ENCODE measurements around the gene RHCE.
A peak's percentile ranks its signal among the peaks of the same experiment; 100 is the strongest.
"Not testable (repeated sequence)": the region's sequence is repeated elsewhere in the genome, so short reads cannot be mapped to it uniquely, and the experiment has no call there.

RHCE gene

DNA sequence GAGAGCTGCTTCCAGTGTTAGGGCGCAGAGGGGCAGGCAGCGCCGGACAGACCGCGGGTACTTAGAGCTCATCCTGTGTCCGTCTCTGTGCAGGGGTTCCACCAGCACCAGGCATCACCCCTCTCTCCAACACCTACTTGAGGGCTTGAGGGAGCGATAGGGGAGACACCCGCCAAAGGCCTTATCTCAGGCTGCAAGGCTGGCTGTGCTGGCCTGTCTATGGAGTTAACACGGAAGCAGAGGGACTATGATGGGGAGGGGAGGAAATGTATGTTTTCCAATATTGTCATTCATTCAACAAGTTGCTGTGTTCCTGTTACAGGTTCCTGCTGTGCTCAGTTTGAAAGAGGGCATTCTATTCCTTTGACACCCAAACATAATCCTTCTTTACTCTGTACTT, at the start of gene RHCE:
TSS of gene RHCE (minus strand) at position 111 of the 400 bp plus-strand sequence. CDS start at position 72, 39 bp downstream.
- in situ Hi-C loops (cut with MboI; ENCODE audit: low sequenced_read_pairs): loop anchor here (25.0 kb wide), 1 partner anchor 392 kb away; the partner anchor contains the start of genes MTFR1L and SELENON
- not testable (repeated sequence) for H3K36me3 ChIP-seq (replicated peaks)

DNA sequence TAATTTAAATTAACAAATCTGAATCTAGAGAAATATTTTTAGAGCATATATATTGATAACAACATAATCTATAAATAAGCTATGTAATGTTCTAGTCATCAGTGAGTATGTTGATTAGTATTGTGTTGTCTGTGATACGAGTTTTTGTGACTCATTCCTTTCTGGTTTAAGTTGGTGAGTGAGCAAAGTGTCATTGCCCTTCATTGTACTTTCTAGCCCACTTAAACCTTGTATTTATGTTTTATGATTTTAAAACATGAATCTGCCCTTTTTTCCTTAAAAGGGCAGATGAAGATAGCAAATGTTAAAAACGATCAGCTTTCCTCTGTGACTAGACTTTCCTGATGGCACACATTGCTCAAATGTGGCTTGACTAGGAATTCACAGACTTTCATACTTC, 48.6 kb upstream of the RHCE start:
- Histone ChIP-seq H3K9me3 (no peaks in the 10 kb centered on the region), H3K36me3 (replicated peaks) (no peaks in the 10 kb centered on the region), H3K27me3 (ENCODE audit: low read depth) (no peaks in the 10 kb centered on the region), H3K4me1 (no peaks in the 10 kb centered on the region), H3K4me3 (no peak overlapping the region)
- no peak for DNase-seq (ENCODE audit: low spot score in 2 of 2)
- in situ Hi-C loops (cut with MboI; ENCODE audit: low sequenced_read_pairs): no loop called here

More for the DNA sequence above, at the start of gene RHCE:
- H3K4me3 ChIP-seq; DNase-seq (ENCODE audit: low spot score in 2 of 2); H3K27me3 ChIP-seq (ENCODE audit: low read depth); H3K4me1 ChIP-seq; H3K9me3 ChIP-seq: not testable (repeated sequence)

DNA sequence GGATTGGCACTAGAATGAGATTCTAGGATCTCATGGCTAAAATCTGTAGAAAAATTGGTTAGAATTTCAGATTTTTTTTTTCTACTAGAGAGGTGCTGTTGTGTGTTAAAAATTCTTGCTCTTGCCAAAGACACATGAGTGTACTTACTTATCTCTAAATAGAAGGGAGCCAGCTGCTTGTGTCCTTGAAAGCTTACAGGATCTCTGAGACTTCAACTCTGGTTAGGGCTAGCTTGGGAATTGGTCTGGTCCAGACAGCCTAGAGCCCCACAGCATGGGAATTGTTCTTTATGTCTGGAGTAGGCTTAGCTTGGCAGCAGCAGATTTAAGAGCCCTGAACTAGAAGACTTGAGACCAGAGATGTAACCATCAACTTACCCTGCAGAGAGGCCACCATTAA, 47.4 kb upstream of the RHCE start:
- in situ Hi-C loops (cut with MboI; ENCODE audit: low sequenced_read_pairs): no loop called here

DNA sequence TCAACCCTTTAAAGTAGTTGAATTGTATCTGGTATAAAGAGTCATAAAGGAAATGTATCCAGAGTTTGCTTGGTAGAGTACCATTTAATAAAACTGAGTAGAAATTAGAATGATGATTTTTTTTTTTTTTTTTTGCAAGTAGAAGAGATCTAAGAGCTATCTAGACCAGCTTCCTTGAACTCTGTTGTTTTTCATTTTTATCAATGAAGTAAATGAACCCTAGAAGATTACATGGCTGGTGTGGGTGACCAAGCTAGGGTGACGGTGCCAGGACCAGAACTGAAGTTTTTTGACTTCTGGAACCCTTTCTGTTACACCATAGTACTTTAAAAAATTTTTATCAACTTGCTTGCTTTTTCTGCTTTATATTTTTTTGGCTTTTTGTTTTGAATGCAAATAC, 47.0 kb upstream of the RHCE start:
- H3K36me3 ChIP-seq (replicated peaks): no peaks in the 10 kb centered on the region
- H3K27me3 ChIP-seq (ENCODE audit: low read depth): no peaks in the 10 kb centered on the region
- no peaks in the 10 kb centered on the region for H3K4me1 ChIP-seq
- no peak overlapping the region for H3K4me3 ChIP-seq
- in situ Hi-C loops (cut with MboI; ENCODE audit: low sequenced_read_pairs): no loop called here
- DNase-seq (ENCODE audit: low spot score in 2 of 2): no peak
- no peaks in the 10 kb centered on the region for H3K9me3 ChIP-seq

More for the DNA sequence above, 47.4 kb upstream of the RHCE start:
- Histone ChIP-seq H3K36me3 (replicated peaks) (no peaks in the 10 kb centered on the region), H3K9me3 (no peaks in the 10 kb centered on the region), H3K4me3 (no peak overlapping the region), H3K4me1 (no peaks in the 10 kb centered on the region), H3K27me3 (ENCODE audit: low read depth) (no peaks in the 10 kb centered on the region)
- DNase-seq (ENCODE audit: low spot score in 2 of 2): no peak

DNA sequence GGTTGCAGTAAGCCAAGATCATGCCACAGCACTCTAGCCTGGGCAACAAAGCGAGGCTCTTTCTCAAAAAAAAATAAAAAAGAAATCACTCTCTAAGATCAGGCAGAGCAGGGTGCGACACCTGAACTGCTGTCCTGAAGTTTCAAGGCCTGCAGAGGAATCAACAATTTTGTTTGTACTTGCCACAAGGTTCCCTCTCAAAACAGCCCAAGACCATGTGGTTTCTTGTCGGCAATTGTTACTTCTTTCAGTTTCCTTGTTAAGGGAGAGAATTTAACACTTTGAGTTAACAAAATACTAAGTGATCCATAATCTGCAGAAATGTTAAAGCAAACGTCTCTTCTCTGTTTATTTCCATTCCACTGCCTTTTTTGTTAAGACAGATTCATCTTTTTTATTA, 46.6 kb upstream of the RHCE start:
- no peak overlapping the region for H3K4me3 ChIP-seq
- no peaks in the 10 kb centered on the region for H3K27me3 ChIP-seq (ENCODE audit: low read depth)
- no peaks in the 10 kb centered on the region for H3K9me3 ChIP-seq
- in situ Hi-C loops (cut with MboI; ENCODE audit: low sequenced_read_pairs): no loop called here
- H3K4me1 ChIP-seq: no peaks in the 10 kb centered on the region
- no peaks in the 10 kb centered on the region for H3K36me3 ChIP-seq (replicated peaks)
- no peak for DNase-seq (ENCODE audit: low spot score in 2 of 2)

DNA sequence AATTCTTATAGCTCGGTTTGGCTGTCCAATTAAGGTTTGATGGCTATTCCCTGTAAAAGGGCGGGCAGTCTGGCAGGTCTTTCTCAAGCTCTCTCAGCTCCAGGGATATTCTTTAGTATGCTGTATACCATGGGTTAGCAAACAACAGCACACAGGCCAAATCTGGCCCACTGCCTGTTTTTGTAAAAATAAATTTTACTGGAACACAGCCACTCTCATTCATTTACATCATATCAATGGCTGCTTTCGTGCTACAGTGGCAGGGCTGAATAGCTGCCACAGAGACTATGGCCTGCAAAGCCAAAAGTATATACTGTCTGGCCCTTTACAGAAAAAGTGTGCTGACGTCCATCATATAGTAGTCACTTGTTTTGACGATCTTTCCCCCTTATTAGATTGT, 42.1 kb upstream of the RHCE start:
- Histone ChIP-seq H3K27me3 (ENCODE audit: low read depth) (no peaks in the 10 kb centered on the region), H3K9me3 (no peaks in the 10 kb centered on the region), H3K4me1 (no peaks in the 10 kb centered on the region), H3K4me3 (no peak overlapping the region), H3K36me3 (replicated peaks) (peaks cover 7% of the 10 kb centered on the region)
- DNase-seq (ENCODE audit: low spot score in 2 of 2): no peak
- in situ Hi-C loops (cut with MboI; ENCODE audit: low sequenced_read_pairs): no loop called here

DNA sequence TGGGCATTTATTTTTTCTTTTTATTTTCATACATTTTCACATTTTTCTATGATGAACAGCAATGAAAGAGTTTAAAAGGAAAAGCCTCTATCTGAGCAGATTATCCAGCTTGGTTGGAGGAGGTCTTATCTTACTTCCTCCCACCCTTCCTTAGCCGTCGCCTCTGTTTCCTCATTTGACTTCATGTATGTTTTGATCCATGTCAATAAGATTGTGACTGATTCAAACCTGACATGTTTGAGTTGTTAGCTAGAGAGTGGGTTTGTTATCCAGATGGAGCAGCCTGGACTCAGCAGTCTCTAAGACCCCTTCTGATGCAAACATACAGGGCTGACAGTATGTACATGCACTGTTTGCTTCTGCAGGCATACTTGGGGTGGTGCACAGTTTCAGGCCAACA, 41.2 kb upstream of the RHCE start:
- Histone ChIP-seq H3K36me3 (replicated peaks) (peaks cover 7% of the 10 kb centered on the region), H3K27me3 (ENCODE audit: low read depth) (no peaks in the 10 kb centered on the region), H3K9me3 (no peaks in the 10 kb centered on the region), H3K4me1 (no peaks in the 10 kb centered on the region), H3K4me3 (no peak overlapping the region)
- in situ Hi-C loops (cut with MboI; ENCODE audit: low sequenced_read_pairs): no loop called here
- DNase-seq (ENCODE audit: low spot score in 2 of 2): no peak

DNA sequence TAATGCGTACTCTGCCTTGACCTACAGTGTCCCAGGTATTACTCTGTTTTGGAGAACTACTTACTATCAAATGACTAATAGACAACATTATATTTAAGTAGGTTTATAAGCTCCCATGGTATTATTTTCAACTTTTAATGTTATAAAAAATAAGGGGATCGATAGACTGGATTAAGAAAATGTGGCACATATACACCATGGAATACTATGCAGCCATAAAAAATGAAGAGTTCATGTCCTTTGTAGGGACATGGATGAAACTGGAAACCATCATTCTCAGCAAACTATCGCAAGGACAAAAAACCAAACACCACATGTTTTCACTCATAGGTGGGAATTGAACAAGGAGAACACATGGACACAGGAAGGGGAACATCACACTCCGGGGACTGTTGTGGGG, 40.2 kb upstream of the RHCE start:
- DNase-seq (ENCODE audit: low spot score in 2 of 2); H3K27me3 ChIP-seq (ENCODE audit: low read depth); H3K9me3 ChIP-seq; H3K4me3 ChIP-seq; H3K36me3 ChIP-seq (replicated peaks); H3K4me1 ChIP-seq; in situ Hi-C loops (cut with MboI; ENCODE audit: low sequenced_read_pairs): not testable (repeated sequence)

DNA sequence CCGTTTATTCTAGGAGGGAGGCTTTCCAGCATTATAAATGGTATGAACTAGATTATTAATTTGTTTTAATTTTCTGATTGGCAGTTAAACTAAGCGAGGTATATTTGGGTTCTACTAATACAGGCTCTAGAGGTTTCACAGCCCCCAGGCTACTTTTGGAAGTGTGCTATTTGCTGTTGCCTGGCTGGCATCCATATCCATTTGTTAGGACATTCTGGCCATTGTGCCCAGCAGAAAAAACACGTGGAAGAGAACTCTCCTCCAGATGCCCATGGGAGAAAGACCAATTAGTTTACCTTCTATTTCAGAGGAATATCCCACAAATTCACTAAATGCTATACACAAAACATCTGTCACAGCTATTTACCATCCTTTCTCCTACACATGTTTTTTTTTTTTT, 39.4 kb upstream of the RHCE start:
- no peaks in the 10 kb centered on the region for H3K9me3 ChIP-seq
- no peaks in the 10 kb centered on the region for H3K27me3 ChIP-seq (ENCODE audit: low read depth)
- in situ Hi-C loops (cut with MboI; ENCODE audit: low sequenced_read_pairs): no loop called here
- DNase-seq (ENCODE audit: low spot score in 2 of 2): no peak
- H3K4me1 ChIP-seq: no peaks in the 10 kb centered on the region
- peaks cover 7% of the 10 kb centered on the region for H3K36me3 ChIP-seq (replicated peaks)
- H3K4me3 ChIP-seq: no peak overlapping the region

DNA sequence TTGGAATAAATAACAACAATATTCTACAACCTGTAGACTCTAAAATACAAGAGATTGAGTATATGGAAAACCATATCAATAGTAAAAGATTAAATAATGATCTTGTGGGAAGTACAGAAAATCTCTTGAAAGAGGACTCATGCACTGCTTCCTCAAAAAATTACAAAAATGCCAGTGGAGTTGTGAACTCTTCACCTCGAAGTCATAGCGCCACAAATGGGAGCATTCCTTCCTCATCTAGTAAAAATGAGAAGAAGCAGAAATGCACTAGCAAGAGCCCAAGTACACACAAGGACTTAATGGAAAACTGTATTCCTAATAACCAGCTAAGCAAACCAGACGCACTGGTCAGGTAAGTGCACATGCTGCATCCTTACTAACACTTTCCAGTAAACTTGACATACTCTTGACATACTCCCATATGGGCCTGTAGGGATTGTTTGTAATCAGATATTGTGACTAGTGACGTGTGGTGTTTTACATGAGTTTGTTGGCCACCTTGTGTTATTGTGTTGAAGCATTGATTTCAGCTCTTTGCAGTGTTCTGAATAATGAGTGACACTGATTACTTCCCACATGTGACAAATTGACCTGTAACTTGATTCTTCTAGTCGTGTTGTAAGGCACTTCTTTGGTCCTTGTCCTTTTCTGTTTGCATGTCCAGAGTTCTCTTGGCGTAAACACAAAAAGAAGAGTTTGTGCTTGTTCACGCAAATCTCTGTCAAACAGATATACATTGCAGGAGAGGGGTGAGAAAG, 38.1 kb upstream of the RHCE start:
- no peak overlapping the region for H3K4me3 ChIP-seq
- H3K36me3 ChIP-seq (replicated peaks): peaks cover 7% of the 10 kb centered on the region
- in situ Hi-C loops (cut with MboI; ENCODE audit: low sequenced_read_pairs): no loop called here
- H3K4me1 ChIP-seq: no peaks in the 10 kb centered on the region
- no peaks in the 10 kb centered on the region for H3K27me3 ChIP-seq (ENCODE audit: low read depth)
- no peak for DNase-seq (ENCODE audit: low spot score in 2 of 2)
- H3K9me3 ChIP-seq: no peaks in the 10 kb centered on the region

DNA sequence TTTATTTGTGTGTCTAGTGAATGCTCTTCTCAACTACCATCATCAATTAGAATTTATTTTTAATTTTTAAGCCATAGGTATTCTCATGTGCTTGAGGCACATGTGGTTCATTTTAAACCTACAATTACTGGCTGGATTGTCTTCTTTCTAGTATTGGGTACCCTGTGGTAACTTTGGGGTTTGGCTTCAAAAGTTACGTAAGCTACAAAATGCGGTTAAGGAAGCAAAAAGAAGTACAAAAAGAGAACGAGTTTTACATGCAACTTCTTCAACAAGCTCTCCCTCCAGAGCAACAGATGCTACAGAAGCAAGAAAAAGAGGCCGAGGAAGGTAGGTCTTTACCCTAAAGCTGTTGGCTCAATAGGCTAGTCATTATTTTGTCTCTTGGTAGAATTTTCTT, 35.9 kb upstream of the RHCE start:
- Histone ChIP-seq H3K27me3 (ENCODE audit: low read depth) (no peaks in the 10 kb centered on the region), H3K9me3 (no peaks in the 10 kb centered on the region), H3K36me3 (replicated peaks) (peaks cover 7% of the 10 kb centered on the region), H3K4me1 (no peaks in the 10 kb centered on the region), H3K4me3 (no peak overlapping the region)
- no peak for DNase-seq (ENCODE audit: low spot score in 2 of 2)
- in situ Hi-C loops (cut with MboI; ENCODE audit: low sequenced_read_pairs): no loop called here

DNA sequence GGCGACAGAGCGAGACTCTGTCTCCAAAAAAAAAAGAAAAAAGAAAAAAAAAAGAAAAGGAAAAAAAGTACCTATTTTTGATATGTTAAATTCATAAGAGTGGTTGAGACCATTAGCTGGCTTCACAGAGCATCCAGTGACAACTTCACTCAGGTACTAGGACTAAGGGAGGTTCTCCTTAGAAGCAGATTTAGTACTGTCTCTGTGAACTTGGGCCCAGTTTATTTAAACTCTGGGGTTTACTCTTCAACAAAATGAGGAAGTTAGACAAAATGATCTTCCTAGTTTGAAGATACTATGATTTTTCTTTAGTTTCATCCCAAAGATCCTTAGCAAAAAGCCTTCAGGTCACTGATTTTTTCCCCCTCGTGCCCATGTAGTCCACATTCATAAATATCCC, 31.3 kb upstream of the RHCE start:
- no peaks in the 10 kb centered on the region for H3K9me3 ChIP-seq
- in situ Hi-C loops (cut with MboI; ENCODE audit: low sequenced_read_pairs): no loop called here
- no peaks in the 10 kb centered on the region; the same call in 1 of the 2 replicates for H3K36me3 ChIP-seq (replicated peaks)
- DNase-seq (ENCODE audit: low spot score in 2 of 2): no peak
- H3K4me3 ChIP-seq: no peak overlapping the region
- peaks cover 9% of the 10 kb centered on the region for H3K4me1 ChIP-seq
- H3K27me3 ChIP-seq (ENCODE audit: low read depth): no peaks in the 10 kb centered on the region

DNA sequence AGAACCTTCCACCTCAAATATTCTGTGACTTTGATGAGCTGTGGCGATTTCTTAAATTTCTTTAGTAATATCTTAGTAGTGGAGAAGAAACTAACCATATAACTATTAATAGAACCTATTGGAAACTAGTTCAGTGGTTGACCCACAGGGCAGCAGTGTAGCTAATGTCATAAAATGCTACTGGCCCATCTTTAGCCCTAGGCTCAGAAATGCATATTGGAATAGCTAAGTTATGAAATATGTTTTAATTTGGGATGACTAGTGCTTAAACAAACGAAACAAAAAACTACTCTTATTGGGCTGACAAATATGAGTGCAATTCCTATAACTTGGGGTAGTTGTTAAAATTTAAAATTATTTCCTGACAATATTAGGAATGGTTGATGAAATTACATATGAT, 30.3 kb upstream of the RHCE start:
- Histone ChIP-seq H3K9me3 (no peaks in the 10 kb centered on the region), H3K36me3 (replicated peaks) (no peaks in the 10 kb centered on the region), H3K4me1 (peaks cover 15% of the 10 kb centered on the region), H3K4me3 (no peak overlapping the region), H3K27me3 (ENCODE audit: low read depth) (no peaks in the 10 kb centered on the region)
- in situ Hi-C loops (cut with MboI; ENCODE audit: low sequenced_read_pairs): no loop called here
- DNase-seq (ENCODE audit: low spot score in 2 of 2): no peak

DNA sequence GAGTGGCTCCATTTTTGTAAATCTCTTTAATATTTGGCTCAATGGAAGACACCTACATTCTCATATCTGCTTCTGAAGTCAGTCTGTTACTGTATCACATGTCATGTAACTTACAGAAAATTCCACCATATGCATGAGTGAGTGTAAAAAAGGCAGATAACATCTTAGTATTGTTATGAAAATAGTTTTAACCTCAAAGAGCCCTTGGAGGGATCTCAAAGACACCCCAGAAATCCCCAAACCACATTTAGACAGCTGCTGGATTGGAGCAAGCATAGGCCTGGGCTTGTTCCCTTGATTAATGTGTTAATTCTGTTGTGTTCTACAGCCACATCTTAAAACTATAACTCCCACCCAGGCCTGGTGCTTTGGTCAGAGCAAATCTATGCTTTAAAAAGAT, 26.9 kb upstream of the RHCE start:
- H3K4me1 ChIP-seq: peaks cover 22% of the 10 kb centered on the region
- H3K27me3 ChIP-seq (ENCODE audit: low read depth): no peaks in the 10 kb centered on the region
- H3K36me3 ChIP-seq (replicated peaks): no peaks in the 10 kb centered on the region
- H3K9me3 ChIP-seq: no peaks in the 10 kb centered on the region
- peak; percentile 44 to 58 for DNase-seq (ENCODE audit: low spot score in 2 of 2)
- no peak overlapping the region for H3K4me3 ChIP-seq
- in situ Hi-C loops (cut with MboI; ENCODE audit: low sequenced_read_pairs): no loop called here
